GM19043 (cell line): ENCODE measurements around the gene GLYR1.

Experiments
- ATAC-seq: cut with Tn5 transposase; IDR thresholded peaks from one replicate; pipeline ENCODE4 v1.9.1; 2021; ENCODE audit warnings: low read depth; ENCODE audit not compliant: unreplicated experiment

The GLYR1 gene

DNA sequence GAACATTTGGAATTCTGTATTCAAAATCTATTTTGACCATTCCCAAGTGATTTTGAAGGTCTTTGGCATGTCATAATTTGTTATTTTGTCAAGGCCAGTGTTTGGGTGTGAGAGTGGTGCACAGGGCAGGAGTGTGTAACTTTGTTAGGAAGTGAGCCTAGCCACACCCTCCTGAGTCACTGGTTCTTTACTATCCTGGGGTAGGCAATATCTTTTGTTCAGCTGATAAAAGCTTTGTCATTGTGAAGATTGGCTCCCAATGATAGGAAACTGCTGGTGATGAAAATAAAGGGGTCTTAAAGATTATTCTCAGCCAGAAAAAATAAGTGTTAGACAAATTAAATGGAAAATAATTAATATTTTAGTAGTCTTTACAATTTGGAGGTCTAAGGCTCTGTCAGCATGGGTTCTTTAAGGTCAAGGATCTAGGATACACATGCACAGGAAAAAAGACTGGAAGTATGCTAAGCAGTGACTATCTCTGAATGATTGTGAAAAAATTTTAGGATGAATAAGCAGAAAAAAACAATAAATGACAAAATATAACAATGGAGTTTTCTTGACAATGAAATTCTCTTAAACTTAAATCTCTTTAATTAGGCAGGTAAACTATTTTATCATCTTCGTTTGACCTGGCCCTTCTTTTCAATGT lies 5.3 kb upstream of the GLYR1 start:
- ATAC-seq, result no peak

- ATAC-seq, result no peak
Observed at GRCh38 chr16:4850211-4850610, 3.1 kb upstream of the GLYR1 start.

DNA sequence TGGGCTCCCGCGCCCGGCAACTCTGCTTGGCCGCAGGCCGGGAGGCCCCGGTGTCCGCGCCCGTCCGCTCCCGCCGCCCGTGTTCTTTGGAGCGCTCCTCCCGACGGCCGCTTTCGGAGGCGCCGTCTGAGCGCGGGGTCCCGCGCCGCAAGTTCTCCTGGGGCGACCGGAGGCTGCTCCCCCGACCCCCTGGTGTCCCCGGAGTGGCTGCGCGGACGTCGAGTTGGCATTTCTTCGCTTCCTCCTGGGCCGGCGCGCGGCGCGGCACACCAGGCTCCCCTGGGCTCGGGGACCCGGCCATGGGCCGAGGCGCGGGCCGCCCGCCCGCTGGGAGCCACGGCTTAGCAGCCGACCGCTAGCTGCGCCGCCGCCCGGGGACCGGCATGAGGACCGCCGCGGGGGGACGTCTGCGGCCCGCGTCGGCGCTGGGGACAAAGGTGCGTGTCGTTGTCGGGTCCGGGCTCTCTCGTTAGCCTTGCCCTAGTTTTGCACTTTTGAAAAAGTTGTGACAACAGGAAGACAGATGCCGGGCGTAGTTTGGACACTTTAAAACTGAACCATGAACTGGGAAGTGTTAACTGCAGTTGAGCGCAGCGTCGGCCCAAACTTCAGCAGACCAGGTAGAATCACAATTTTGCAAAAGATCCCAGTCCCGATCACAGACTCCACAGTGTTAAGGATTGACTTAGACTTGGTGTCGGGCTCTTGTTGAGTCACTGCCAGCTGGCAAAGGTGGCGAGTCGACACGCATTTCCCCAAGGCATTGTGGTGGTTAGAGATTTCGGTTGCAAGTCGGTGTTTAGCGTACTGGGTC lies 893 bp upstream of the GLYR1 start:
- peak; percentile 9 for ATAC-seq

- no peak for ATAC-seq
Observed at GRCh38 chr16:4846503-4846900, 586 bp downstream of the GLYR1 start.

DNA sequence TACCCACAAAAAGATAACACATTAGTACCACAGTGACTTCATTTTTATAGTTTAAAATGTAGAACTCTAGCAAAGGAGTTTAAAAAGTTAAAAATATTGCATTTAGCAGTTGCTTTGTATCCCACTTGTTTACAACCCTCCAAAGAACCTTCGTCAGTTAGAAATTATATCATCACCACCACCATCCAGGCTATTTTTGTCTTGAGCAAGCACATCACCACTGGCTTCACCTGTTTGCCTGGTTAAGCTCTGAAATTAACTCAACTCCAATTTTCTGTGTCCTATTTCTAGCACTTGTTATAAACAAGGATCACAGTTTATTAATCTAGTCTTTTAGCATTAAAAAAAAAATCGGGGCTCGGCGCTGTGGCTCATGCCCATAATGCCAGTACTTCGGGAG lies 6.1 kb downstream of the GLYR1 start:
- ATAC-seq, result no peak

GRCh38 chr16:4839942-4840341 lies 7.1 kb downstream of the GLYR1 start:
- no peak for ATAC-seq

DNA sequence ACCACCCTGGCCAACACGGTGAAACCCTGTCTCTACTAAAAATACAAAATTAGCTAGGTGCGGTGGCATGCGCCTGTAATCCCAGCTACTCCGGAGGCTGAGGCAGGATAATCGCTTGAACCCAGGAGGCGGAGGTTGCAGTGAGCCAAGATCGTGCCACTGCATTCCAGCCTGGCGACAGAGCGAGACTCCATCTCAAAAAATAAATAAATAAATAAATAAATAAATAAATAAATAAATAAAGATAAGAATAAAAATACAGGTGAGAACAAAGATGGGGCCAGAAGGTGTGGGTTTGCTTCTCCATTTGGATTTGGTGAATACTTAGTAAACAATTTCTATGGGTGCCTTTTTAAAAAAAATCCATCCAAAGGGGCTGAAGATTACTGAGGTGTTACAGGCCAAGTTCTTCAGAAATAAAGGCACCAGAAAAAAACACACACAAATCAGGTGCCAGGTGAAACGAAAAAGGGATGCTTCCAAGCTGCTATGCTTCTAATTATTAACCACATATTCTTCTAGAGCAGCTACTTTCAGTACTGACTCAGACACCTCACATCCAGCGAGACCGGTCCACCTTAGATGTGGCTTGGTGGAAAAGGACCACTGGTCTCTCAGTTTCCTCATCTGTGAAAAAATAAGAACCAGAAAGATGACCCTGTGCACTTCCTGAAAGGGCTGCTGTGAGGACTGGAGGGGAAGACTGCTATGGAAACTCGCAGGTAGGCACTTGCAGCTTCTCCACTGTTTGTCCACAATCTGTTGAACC lies 9.2 kb downstream of the GLYR1 start:
- peak; percentile 71 for ATAC-seq

DNA sequence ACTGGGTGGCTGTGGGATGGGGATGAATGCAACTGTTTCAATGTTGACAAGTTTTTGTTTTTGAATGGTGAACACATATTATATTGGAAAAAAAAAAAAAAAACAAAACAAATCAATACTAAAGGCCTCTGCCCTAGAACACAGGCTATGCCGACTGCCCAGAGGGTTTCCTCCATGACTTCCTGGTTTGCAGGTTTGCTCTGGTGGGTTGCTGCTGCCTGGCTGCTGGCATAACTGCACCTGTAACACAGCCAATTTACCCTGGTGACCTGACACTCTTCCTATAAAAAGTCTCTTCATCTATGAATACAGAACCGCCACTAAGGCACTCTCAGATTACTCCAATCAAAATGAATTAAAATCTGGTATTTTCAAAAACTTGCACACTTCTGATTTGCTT lies 10.4 kb downstream of the GLYR1 start:
- ATAC-seq, result no peak

DNA sequence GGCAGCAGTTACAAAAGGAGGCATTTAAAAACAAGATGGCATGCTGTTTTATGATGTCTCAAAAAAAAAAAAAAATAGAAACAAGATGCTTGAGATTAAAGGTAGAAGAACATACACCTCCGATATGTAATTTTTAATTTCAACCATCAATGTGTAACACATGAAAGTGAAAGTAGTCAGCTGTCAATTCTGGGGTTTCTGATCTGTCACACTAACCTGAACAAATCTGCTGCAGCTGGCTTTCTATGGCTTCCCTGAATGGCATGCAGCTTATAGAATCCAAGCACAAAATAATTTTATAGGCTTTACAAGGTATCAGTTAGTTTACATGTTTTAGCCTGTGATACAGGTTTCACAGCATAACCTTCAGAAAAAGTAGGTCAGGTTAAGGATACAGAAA lies 13.5 kb downstream of the GLYR1 start:
- no peak for ATAC-seq

DNA sequence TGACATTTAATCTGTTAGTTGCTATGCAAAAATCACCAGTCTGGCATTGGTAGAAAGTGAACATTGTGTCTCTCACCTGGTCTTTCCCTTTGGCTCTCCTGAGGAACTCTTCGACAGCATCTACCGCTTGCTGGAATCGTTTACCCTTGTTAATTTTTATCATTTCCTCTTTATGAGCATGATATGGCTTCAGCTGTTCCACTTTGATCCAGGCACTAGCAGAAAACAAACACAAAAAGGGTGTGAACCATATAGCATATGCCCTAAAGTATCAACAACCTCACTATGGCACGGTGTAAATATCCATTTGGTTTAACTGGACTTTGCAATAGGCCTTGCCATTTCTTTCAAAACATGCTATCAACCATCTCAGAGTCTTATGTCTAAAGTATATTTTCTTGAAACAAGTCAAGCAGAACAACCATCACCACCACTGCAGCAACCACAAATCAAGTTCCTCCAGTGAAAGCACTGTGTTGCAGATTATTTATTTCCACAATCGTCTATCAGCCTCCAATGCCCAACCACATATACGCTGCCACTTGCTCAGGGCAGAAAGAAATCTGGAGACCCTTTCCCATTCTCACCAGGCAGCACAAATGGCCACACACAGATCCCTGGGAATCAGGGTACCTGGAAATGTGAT lies 14.3 kb downstream of the GLYR1 start:
- ATAC-seq, result no peak

- no peak for ATAC-seq
Observed at GRCh38 chr16:4831616-4832015, 15.5 kb downstream of the GLYR1 start.

GRCh38 chr16:4830408-4830807 lies 16.7 kb downstream of the GLYR1 start:
- ATAC-seq, result no peak

DNA sequence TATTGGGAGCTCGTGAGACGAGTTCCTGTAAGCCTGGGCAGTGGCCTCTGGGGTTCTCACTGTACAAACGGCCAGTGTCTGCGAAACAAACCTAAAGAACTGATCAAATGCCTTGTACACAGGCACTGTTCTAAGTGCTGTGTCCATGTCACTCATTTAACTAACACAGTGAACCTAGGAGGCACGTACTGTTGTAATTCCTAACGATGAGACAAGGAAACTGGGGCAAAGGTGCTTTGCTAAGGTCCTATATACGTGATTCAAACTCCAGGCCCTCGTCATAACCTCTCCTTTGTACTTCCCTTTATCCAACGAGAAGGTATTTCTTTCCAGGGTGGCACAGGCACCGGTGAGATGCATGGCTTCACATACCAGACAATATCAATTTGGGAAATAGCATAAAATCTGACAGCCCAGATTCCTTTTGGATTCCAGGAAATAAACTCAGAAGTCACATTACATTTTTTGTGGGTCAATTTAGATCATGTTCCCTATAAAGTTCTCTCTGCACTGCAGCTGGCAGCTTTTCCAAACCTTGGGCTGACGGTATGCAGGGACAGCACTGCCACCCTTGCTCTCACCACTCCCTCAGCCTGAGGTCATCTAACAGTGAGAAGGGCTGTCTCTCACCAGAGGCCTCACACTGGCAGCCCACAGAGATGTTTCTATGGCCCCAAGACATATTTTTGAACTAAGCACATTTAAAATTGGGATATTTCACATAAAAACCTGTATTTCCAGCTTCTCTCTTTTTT lies 18.3 kb downstream of the GLYR1 start:
- ATAC-seq, result no peak

DNA sequence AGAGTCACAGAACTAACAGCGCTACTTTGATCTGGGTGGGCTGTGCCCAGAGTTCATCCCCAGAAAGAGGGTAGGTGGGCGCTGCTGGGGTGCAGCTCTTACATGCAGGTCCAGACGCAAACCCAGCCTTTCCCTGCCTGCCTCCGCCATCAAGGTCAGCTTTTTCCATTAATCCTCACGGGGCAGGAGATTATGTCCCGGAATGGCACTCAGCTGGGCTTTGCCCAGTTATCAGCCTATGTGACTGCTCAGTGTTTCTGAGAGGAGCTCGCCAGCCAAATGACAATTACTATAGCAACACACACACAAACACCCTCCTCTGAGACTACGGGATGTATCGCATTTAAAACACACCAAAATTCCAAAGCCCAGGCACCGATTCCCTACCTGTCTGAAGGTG lies 20.1 kb downstream of the GLYR1 start:
- no peak for ATAC-seq

GRCh38 chr16:4826526-4826925 lies 20.6 kb downstream of the GLYR1 start:
- no peak for ATAC-seq

GRCh38 chr16:4825196-4825595 lies 21.9 kb downstream of the GLYR1 start:
- ATAC-seq, result no peak

DNA sequence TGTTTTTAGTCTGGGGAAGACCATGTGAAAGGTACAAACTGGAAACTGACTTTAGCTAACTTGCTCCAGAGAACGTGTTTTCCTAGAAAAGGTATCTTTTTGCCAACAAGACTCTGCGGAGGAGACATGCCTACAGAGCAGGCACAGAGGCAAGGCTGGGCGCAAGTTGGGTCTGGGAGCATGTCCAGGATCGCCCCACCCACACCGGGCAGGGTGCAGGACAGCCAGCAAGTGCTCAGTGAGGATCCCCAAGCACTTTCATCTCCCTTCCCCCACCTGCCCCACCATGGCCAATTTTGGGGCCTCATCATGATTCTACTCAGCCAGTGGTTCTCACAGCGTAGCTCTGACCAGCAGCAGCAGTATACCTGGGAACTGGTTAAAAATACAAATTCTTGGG lies 26.4 kb downstream of the GLYR1 start:
- no peak for ATAC-seq

DNA sequence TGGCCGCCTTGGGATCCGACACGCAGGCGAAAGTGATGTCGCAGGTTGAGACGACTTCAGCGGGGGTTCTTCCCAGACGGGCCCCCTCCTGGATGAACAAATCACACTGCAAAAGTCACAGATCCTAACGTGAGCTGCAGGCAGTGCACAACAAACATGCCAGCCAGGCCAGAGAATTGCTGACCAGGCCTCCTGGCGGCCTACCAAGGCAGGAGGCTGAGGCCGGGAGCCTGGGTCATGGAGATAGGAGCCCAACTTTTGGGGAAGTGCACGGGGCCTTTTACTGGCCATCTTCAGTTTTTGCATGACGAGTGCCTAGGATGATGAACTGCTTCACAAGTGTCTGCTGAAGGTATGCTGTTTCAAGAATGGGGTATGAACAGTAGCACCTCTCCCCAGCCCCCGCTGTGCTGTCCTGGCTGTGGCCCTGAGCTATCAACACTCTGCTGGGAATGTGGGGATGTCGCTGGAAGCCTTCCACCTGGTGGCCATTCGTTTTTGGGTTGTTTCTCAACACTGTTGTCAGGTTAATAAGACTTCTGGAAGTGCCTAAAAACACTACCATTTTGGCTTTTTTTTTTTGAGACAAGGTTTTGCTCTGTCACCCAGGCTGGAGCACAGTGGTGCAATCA lies 32.4 kb downstream of the GLYR1 start:
- no peak for ATAC-seq

- ATAC-seq, result no peak
Observed at GRCh38 chr16:4814046-4814445, 33.0 kb downstream of the GLYR1 start.
